GM18520 (cell line): ENCODE results near the gene SNN.

Experiments
- ATAC-seq: cut with Tn5 transposase; IDR thresholded peaks from one replicate; pipeline ENCODE4 v1.9.1; 2021; ENCODE audit not compliant: unreplicated experiment

Gene SNN

DNA sequence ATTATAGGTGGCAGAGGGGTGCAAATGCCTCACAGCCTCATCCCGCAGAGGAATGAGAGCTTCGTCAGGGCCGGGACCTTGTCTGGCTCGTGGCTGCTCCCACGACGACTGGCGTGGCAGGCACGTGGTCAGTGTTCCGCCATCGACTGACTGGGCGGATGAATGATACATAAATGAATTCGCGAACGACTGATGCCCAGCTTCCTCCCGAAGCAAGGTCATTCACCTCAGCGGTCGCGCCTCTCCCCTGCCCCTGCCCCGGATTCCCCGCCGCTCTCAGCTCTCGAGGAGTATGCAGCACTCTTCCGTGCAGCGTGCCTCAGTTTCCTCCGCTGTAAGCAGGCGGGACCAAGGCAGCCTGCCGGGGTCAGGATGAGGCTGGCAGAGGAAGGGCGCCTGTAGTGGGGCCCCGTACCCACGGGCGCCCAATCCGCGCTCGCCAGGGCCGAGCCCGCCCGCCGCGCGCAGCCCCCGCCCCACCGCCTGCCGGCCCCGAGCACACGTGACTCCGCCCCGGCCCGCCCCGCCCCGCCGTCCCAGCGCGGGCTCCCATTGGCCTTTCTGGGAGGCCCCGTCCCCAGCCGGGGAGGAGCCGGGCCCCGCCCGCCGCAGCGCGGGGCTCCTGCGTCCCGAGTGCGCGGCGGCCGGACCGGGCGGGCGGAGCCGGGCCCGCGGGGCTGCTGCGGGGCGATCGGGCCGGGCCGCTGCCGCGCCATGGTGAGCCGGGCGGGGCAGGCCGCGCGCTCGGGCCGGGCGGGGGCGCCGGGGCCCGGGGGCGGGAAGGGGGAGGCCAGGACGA is at the start of gene SNN:
SNN (plus strand) TSS at position 632 of the 799 bp plus-strand sequence. CDS start 7,605 bp downstream, outside the sequence.
- ATAC-seq: peak; percentile 32

DNA sequence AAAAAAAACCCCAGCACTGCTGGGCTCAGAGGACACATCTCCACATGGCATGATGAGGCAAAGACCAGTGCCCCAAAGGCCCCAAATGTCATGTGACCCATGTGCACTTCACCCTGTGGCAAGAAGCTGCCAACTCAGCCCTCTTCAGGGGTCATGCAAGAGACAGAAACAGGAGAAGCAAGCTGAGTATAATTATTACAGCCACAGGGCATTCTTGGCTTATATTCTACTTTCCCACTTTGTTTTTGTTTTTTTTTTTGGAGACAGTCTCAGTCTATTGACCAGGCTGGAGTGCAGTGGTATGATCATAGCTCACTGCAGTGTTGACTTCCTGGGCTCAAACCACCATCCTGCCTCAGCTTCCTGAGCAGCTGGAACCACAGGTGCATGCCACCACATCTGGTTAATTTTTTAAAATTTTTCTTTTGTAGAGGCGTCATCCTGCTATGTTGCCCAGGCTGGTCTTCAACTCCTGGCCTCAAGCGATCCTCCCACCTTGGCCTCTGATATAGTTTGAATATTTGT is 48.9 kb upstream of the SNN start:
- ATAC-seq: no peak

DNA sequence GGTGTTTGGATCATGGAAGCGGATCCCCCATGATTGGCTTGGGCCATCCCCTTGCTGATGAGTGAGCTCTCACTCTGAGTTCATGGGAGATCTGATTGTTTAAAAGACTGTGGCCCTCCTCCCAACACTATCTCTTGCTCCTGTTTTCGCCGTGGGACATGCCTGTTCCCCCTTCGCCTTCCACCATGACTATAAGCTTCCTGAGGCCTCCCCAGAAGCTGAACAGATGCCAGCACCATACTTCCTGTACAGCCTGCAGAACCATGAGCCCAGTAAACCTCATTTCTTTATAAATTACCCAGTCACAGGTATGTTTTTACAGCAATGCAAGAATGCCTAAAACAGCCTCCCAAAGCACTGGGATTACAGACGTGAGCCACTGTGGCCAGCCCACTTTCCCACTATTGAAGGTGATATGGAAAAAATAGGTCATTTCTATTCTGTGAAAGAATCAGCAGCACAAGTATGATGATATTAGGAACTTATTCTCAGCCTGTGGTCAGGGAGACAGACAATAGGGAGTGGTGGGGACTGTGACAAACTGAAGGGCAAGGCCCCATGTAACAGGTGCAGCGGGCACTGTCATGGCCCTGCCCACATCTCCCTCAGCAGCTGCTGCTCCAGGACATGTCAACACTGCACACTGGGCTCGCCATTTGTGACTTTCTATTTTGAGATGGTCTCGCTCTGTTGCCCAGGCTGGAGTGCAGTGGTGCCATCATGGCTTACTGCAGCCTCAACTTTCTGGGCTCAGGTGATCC is 47.8 kb upstream of the SNN start:
- no peak for ATAC-seq

DNA sequence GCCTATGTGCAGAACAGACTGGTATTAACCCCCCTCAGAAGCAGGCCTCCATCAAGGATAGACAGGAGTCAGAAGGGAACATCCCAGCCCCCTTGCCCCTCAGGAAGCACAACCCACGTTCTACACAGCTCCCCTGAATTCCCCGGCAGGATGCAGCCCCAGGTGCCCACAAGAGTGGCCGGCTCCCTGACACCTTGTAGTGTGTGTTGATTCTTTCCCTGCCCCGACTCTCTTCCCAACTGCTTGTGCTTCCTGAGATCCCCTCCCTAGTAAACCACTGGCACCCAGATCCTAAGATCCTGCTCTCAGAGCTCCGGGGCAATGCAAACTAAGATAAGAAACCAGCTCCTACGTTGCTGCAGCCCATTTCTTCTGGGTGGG is 46.7 kb upstream of the SNN start:
- ATAC-seq: no peak

DNA sequence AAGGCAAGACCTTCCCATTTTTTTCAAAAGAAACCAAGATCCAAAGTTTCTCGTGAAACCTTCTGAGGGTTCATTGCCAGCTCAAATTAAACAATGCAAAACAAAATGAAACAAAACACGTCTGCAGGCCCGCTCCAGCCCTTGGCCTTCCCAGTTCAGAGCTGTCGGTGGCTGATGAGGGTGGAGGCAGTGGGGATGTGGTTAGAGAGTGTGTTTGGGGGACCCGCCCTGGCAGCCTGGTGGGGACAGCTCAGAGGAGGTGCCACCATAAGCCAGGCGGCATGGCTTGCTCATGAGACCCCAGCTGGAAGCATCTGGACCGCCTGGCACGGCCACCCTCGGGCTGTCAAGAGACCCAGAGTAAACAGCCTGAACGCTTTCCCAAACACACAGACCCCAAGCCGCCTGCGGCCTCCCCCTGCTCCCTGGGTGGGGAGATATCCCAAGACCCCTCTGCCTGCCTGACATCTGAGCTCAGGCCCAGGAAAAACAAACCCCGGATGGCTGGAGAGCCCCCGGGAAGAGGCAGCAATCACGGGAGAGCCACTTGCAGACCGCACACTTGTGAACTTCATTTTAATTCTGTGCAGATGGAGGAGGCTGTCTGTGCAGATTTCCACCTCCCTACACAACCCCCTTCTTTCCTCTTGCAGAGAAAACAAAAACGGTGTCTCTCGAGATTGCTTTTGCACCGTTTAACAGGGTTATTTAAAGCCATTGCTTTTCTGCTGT is 46.2 kb upstream of the SNN start:
- ATAC-seq: no peak

DNA sequence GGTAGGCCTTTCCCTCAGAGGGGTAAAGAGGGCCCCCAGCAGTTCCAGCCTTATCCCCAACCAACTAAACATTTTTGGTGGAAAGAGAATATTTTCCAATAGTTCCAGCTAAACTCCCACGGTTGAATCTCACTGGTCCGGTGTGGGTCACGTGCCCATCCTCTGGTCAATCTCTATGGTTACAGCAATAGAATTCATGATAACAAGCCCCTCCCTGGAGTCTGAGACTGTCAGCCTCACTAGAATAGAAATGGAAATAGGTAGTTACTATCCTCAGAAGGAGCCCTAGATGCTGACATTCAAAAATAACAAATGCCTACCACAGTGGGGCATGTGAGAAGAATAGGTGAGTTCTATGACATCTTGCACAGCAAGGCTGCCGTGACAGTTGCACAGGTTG is 44.0 kb upstream of the SNN start:
- no peak for ATAC-seq

DNA sequence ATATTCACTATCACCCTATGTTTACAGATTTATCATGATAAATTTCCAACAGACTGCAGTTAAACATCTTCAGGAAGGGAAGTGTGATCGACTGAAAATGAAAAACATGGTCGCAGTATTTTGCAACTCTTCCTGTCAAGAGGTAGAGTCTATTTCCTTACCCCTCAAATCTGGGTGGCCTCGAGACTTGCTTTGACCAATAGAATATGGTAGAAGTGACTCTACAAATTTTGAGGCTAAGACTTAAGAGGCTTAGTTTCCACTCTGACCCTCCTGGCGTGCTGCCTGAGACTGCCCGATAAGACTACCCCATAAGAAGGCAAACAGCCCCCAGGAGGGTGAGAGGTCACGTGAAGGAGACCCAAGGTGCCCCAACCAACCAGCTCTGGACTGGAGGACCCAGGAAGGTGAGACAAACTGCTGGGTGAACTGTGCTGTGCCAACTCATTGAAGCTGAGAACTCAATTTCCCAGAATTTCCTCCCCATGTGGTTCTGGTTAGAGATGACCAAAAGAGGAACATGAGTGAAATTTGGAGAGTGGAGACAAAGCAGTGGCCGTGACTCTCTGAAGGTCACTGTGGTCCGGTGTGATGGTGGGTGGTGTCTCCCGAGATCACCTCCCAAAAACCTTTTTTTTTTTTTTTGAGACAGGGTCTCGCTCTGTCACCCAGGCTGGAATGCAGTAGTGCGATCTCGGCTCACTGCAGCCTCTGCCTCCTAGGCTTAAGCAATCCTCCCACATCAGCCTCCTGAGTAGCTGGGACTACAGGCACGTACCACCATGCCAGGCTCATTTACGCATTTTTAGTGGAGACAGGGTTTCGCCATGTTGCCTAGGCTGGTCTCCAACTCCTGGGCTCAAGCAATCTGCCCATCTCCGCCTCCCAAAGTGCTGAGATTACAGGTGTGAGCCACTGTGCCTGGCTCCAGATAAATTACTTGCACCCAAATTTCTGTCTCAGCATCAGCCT is 43.3 kb upstream of the SNN start:
- ATAC-seq: no peak

DNA sequence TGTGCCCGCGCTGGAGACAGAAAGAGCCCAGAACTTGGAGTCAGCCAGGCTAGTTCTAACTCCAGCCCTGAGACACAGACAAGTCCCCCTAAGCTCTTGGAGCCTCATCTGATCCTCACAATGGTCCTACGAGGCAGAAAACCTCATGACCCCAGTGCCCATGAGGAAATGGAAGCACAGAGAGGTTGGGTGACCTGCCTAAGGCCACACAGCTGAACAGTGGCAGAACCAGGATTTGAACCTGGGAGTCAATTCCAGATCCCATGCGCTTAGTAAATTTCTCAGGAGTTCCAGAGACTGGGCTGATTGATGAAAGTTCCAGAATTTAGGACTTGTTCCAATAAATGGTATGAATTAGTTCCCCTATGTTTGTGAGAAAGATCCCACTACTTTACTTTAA is 42.5 kb upstream of the SNN start:
- ATAC-seq: no peak

DNA sequence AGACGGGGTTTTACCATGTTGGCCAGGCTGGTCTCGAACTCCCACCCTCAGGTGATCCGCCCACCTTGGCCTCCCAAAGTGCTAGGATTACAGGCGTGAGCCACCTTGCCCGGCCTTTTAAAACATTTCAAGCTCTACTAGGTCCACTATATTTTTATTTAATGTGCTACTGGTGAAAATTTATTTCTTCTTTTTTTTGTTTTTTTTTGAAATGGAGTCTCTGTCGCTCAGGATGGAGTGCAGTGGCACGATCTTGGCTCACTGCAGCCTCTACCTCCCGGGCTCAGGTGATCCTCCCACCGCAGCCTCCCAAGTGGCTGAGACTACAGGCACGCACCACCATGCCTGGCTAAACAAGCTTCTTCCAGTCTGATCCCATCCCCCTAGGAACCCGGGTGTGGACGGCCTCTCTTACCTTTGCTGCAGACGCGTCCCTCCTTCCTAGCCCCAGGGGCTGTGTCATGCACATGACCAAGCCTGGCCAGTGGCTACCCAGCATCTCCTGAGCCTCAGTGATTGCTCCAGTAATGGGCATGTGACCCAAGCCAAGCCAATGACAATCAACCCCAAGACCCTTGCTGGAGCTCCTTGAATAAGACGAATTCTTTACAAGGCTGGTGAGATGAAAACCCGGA is 41.5 kb upstream of the SNN start:
- no peak for ATAC-seq

DNA sequence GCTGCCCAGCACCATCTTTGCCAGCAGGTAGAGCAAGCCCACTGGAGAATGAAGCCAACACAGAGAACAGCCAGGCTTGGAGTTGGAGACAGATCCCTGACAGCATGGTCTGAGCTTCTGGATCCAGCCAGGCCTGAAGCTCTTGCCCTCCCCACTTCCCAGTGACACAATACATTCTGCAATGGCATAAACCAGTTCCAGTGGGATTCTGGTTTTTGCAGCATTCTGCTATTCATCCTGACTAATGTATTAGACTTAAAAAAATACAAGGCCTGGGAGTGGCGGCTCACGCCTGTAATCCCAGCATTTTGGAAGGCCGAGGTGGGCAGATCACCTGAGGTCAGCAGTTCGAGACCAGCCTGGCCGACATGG is 41.0 kb upstream of the SNN start:
- no peak for ATAC-seq

DNA sequence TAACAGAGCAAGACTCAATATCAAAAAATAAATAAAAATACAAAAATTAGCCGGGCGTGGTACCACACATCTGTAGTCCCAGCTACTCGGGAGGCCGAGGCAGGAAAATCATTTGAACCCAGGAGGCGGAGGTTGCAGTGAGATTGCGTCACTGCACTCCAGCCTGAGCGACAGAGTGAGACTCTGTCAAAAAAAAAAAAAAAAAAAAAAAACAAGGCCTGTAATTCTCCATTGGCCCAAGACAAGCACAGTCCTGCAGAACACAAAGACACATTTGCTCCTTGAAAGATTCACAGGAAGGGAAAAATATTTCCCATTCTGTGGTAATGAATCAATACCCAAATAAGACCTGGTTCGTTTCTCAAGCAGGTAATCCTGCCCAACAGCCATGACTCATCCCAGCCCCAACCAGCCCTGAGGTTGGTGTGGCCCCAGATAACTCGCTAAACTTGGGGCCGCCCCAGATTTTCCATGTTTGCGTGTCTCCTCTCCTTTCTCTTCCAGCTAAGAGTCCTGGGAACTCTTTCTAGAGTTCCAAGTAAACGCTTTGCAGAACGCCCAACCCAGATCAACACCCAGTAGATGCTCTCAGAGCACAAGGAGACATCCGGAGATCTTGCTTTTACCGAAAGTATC is 40.3 kb upstream of the SNN start:
- no peak for ATAC-seq

DNA sequence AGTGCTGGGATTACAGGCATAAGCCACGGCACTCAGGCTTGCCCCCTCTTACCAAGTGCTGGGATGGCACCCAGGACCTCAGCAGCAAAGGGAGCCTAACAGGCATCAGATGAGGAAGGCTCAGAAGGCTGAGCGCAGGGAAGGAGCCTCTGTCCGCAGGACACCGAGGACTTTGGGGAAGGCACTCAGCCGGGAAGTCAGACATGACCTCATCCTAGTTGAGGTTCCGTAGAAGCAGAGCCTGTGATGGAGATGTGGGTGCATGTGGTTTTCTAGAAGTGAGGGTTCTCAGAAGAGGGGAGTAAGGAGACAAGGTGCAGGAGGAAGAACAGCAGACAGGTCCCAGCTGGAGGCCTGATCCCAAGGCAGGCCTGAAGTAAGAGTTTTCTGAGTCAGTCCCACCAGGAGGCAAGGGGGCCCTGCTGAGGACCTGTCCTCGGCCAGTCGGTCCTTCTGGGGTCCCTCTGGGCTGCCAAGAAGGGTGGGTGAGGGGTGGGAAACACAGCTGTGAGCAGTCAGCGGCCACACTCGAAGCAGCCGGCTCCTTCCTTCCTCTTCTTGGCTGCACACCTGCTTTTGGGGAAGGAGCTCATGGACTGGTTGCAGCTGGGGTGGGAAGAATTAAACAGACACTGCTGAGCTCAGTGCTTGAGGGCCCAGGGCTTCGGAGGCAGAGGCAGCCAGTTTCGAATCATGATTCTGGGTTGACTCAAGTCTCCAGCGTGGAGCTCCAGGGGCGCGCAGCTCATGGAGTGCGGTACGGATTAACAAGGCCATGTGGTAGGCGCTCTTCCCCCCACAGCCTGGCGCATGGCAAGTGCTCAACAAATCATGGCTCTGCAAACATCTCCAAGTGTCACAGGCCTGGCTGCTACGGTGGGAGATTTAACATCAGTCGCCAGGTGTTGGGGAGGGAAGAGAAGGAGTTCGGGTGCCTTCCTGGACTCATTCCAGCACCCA is 38.9 kb upstream of the SNN start:
- ATAC-seq: no peak

DNA sequence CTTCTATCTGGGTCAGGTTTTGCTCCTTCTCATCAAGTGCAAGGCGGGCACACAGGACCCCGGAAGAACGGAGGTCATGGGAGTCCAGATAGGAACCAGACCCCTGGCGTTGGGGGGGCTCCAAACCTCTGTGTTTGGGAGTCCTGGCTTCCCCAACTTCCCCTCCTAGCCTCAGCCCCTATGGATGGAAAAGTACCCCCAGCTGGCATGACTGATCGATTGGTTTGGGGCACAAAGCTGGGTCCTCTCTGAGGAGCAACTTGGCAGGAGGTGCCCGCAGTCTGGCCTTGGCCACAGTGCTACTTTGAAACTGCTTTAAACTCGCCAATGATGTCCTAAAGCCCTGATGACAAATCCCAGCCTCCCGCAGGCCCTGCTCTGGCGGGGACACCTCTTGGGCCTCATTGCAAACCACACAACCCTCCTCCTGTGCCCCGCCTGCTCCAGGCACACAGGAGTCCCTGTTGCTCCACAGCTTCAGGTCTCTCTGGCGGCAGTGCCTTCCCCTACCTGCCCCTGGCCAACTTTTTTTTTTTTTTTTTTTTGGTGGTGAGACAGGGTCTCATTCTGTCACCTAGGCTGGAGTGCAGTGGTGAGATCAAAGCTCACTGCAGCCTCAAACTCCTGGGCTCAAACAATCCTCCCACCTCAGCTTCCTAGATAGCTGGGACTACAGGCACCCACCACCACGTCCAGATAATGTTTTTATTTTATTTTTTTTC is 38.0 kb upstream of the SNN start:
- ATAC-seq: no peak

DNA sequence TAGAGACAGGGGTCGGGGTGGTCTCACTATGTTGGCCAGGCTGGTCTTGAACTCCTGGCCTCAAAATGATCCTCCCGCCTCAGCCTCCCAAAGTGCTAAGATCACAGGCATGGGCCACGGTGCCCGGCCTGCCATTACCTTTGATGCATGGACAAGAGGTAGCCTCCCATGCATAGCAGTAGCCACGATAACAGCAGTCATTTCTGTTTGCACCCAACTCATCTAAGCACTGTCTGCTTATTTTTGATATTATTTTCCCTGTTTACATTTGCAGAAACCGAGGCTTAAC is 37.5 kb upstream of the SNN start:
- ATAC-seq: no peak

DNA sequence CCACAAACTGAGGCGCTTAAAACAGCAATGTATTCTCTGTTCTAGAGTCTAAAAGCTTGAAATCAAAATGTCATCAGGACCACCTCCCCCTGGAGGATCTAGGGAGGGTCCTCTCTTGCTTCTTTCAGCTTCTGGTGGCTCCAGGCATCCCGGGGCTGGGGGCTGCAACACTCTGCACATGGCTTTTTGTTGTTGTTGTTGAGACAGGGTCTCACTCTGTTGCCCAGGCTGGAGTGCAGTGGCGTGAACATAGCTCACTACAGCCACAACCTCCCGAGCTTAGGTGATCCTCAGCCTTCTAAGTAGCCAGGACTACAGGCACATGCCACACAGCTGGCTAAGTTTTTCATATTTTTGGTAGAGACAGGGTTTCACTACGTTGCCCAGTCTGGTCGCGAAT is 37.0 kb upstream of the SNN start:
- no peak for ATAC-seq

DNA sequence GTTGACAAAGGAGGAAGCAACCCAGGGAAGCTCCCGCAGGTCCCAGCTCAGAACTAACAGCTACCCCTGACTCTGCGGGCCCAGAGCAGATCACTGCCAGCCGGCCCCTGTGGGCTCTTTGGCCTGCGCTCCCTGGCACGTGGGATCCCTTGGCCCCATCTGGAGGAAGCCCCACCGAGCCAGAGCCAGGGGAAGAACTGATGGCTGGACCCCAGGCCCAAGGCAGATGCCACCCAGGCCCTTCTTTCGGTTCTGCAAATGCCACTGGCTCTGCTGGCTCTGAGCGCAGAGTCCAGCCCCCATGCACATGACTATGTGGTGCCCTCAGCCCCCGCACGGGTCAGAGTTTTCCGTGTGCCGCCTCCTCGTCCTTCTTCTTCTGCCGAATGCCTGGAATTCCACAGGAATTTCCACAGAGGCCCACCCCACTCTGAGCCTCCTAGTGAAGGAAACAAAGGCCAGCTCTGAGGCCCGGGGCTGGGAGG is 35.8 kb upstream of the SNN start:
- ATAC-seq: no peak

DNA sequence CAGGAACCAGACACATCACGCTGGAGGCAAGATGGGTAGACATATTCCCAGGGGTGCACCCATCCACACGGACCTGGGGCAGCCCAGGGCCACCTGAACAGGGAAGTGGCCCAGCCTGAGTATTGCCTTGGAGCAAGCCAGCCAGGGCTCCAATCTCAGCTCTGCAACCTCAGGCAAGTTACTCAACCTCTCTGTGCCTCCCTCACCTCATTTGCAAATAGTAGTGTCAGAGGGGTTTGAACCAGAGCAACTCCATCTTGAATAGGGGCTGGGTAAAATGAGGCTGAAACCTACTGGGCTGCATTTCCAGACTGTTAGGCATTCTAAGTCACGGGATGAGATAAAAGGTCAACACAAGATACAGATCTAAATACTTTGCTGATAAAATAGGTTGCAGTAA is 35.1 kb upstream of the SNN start:
- no peak for ATAC-seq

DNA sequence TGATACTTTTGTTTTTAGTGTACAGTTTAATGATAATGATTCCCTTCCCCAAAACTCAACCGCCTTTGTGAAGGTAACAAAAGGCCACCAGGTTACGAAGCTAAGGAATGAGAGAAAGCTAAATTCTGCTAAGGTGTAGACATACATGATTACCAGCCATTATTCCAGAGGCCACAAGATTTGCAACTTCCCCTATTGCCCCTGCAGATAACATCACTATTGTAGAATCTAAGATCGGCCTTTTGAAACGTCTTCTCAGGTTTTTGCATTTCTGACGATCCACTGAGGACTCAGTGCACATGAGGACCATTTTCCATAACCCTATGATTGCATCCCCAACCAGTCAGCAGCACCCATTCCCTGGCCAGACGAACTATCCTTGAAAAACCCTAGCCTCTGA is 33.9 kb upstream of the SNN start:
- no peak for ATAC-seq
